ENCODE data around the gene GATAD2B.

The GATAD2B gene

DNA sequence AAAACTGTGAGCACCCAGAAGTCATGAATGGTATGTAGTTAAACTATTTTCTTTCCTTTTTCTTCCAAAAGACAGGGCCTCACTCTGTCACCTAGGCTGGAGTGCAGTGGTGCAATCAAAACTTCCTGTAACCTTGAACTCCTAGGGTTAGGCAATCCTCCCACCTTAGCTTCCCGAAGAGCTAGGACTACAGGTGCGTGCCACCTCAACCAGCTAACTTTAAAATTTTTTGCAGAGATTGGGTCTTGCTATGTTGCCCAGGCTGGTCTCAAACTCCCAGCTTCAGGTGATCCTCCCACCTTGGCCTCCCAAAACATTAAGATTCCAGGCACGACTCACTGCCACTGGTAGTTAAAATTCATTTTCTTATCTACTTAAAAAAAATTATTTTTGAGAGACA lies 62.5 kb downstream of the GATAD2B start:
- no peaks in the 10 kb centered on the region for H3K27me3 ChIP-seq (ENCODE audit: insufficient read depth, low read length)
- no peaks in the 10 kb centered on the region for H3F3A ChIP-seq (ENCODE audit: insufficient read depth, low read length)
- H3K9me2 ChIP-seq (ENCODE audit: low read depth, low read length) = no peaks in the 10 kb centered on the region
- H2AFZ ChIP-seq (ENCODE audit: low read length) = no peak overlapping the region
- TF ChIP-seq, protein P1, sequence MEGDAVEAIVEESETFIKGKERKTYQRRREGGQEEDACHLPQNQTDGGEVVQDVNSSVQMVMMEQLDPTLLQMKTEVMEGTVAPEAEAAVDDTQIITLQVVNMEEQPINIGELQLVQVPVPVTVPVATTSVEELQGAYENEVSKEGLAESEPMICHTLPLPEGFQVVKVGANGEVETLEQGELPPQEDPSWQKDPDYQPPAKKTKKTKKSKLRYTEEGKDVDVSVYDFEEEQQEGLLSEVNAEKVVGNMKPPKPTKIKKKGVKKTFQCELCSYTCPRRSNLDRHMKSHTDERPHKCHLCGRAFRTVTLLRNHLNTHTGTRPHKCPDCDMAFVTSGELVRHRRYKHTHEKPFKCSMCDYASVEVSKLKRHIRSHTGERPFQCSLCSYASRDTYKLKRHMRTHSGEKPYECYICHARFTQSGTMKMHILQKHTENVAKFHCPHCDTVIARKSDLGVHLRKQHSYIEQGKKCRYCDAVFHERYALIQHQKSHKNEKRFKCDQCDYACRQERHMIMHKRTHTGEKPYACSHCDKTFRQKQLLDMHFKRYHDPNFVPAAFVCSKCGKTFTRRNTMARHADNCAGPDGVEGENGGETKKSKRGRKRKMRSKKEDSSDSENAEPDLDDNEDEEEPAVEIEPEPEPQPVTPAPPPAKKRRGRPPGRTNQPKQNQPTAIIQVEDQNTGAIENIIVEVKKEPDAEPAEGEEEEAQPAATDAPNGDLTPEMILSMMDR (IDR thresholded peaks at IDR 0.05; ENCODE audit: low read length) = no peak
- TF ChIP-seq EZH2 (IDR thresholded peaks at IDR 0.05; ENCODE audit: borderline replicate concordance, low read length) = no peak
- H3K9ac ChIP-seq (ENCODE audit: low read length) = no peak overlapping the region
- no peak overlapping the region for H3K4me3 ChIP-seq (ENCODE audit: low read depth, low read length, poor library complexity, severe bottlenecking)
- peaks cover 7% of the 10 kb centered on the region; the same call in 1 of the 2 replicates for H3K36me3 ChIP-seq (ENCODE audit: insufficient read depth, low read length)
- H3K9me3 ChIP-seq (ENCODE audit: low read length) = no peaks in the 10 kb centered on the region
- peaks cover 26% of the 10 kb centered on the region for H3K79me2 ChIP-seq (ENCODE audit: insufficient read depth, low read length)
- H3K27ac ChIP-seq (ENCODE audit: low read depth, low read length, poor library complexity, severe bottlenecking) = no peak overlapping the region
- H3K4me1 ChIP-seq (ENCODE audit: insufficient read depth, low read length, severe bottlenecking) = peaks cover 2% of the 10 kb centered on the region
- H3K4me2 ChIP-seq (ENCODE audit: low read length) = no peak overlapping the region
- H4K20me1 ChIP-seq (ENCODE audit: insufficient read depth, low read length) = no peaks in the 10 kb centered on the region

DNA sequence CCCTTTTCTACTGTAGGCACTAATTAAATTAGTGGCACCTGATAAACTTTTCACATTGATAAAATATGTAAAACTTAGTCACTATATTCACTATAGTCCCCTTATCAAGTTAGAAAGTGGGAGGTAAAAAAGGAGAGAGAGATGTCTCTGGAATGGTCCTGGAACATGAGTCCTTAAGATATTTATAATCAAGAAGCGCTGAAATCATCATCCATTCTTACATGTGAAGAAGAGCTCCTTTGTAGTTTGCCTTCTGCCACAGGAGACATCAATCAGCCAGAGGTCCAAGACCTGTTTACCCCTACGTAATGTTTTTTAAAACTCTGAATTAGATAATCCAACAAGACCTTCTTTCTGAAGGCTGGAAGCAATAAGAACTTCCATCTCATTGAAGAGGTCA lies 65.3 kb downstream of the GATAD2B start:
- H3F3A ChIP-seq (ENCODE audit: insufficient read depth, low read length) = no peaks in the 10 kb centered on the region
- no peaks in the 10 kb centered on the region for H3K9me2 ChIP-seq (ENCODE audit: low read depth, low read length)
- H3K27ac ChIP-seq (ENCODE audit: low read depth, low read length, poor library complexity, severe bottlenecking) = no peak overlapping the region
- H3K4me3 ChIP-seq (ENCODE audit: low read depth, low read length, poor library complexity, severe bottlenecking) = no peak overlapping the region
- H3K4me1 ChIP-seq (ENCODE audit: insufficient read depth, low read length, severe bottlenecking) = peaks cover 30% of the 10 kb centered on the region
- no peaks in the 10 kb centered on the region for H3K27me3 ChIP-seq (ENCODE audit: insufficient read depth, low read length)
- no peak overlapping the region for H3K9ac ChIP-seq (ENCODE audit: low read length)
- TF ChIP-seq EZH2 (IDR thresholded peaks at IDR 0.05; ENCODE audit: borderline replicate concordance, low read length) = no peak
- TF ChIP-seq, protein P1 (IDR thresholded peaks at IDR 0.05; ENCODE audit: low read length) = no peak
- no peaks in the 10 kb centered on the region for H4K20me1 ChIP-seq (ENCODE audit: insufficient read depth, low read length)
- H3K4me2 ChIP-seq (ENCODE audit: low read length) = no peak overlapping the region
- peaks cover 18% of the 10 kb centered on the region for H3K79me2 ChIP-seq (ENCODE audit: insufficient read depth, low read length)
- no peak overlapping the region for H2AFZ ChIP-seq (ENCODE audit: low read length)
- H3K9me3 ChIP-seq (ENCODE audit: low read length) = no peaks in the 10 kb centered on the region
- H3K36me3 ChIP-seq (ENCODE audit: insufficient read depth, low read length) = peaks cover 9% of the 10 kb centered on the region; the same call in 1 of the 2 replicates

DNA sequence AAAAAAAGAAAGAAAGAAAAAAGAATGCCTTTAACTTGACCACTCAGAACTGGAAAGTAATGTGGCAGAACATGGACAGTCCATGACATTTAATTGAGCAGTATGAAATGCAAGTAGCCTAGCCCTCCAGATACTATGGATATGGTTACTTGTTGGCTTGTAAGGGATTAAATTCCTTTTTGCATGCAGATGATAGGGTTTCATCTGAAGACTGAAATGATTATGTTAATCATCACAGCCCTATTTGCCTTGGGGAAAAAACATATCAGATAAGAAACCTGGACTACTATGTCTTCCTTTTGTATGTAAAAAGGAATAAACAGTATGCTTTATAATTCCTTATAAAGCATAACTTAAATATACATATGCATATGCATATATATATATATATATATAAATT lies 66.0 kb downstream of the GATAD2B start:
- no peak overlapping the region for H3K4me3 ChIP-seq (ENCODE audit: low read depth, low read length, poor library complexity, severe bottlenecking)
- H3K27me3 ChIP-seq (ENCODE audit: insufficient read depth, low read length) = no peaks in the 10 kb centered on the region
- H3K36me3 ChIP-seq (ENCODE audit: insufficient read depth, low read length) = peaks cover 16% of the 10 kb centered on the region; the same call in 1 of the 2 replicates
- H3K9ac ChIP-seq (ENCODE audit: low read length) = no peak overlapping the region
- H3K9me2 ChIP-seq (ENCODE audit: low read depth, low read length) = no peaks in the 10 kb centered on the region
- peaks cover 35% of the 10 kb centered on the region for H3K4me1 ChIP-seq (ENCODE audit: insufficient read depth, low read length, severe bottlenecking)
- no peaks in the 10 kb centered on the region for H3F3A ChIP-seq (ENCODE audit: insufficient read depth, low read length)
- no peaks in the 10 kb centered on the region for H3K9me3 ChIP-seq (ENCODE audit: low read length)
- H4K20me1 ChIP-seq (ENCODE audit: insufficient read depth, low read length) = no peaks in the 10 kb centered on the region
- no peak for TF ChIP-seq EZH2 (IDR thresholded peaks at IDR 0.05; ENCODE audit: borderline replicate concordance, low read length)
- TF ChIP-seq, protein P1 (IDR thresholded peaks at IDR 0.05; ENCODE audit: low read length) = no peak
- H2AFZ ChIP-seq (ENCODE audit: low read length) = no peak overlapping the region
- no peak overlapping the region for H3K4me2 ChIP-seq (ENCODE audit: low read length)
- H3K79me2 ChIP-seq (ENCODE audit: insufficient read depth, low read length) = peaks cover 15% of the 10 kb centered on the region
- H3K27ac ChIP-seq (ENCODE audit: low read depth, low read length, poor library complexity, severe bottlenecking) = no peak overlapping the region

Measured in OCI-LY1 (cell line).